ENCODE measurements around the gene STAC3. TPM values are rescaled to one million over a fixed set of nuclear protein-coding genes. Genes with fewer than 3 reads are reported as not detected.
A peak's percentile ranks its signal among the peaks of the same experiment; 100 is the strongest.

STAC3 gene
- total RNA-seq, 1 donor from 2014 or later: 5.1 TPM

GRCh38 chr12:57196439-57196838 lies 54.5 kb downstream of the STAC3 start:
- no peaks in the 10 kb centered on the region for H3K4me1 Mint-ChIP-seq
- Histone ChIP-seq H3K27ac (no peak overlapping the region), H3K27me3 (no peaks in the 10 kb centered on the region), H3K4me1 (no peaks in the 10 kb centered on the region), H3K4me2 (no peak overlapping the region), H3K9me3 (ENCODE audit: low read depth) (no peaks in the 10 kb centered on the region), H3K4me3 (no peak overlapping the region), H3K36me3 (no peaks in the 10 kb centered on the region), H3F3A (ENCODE audit: low read depth) (no peaks in the 10 kb centered on the region), H2AFZ (replicated peaks) (no peak overlapping the region), H3K9ac (no peak overlapping the region), H4K20me1 (ENCODE audit: low read depth) (no peaks in the 10 kb centered on the region), H3K79me2 (ENCODE audit: low read depth) (no peaks in the 10 kb centered on the region)
- H3K27me3 Mint-ChIP-seq (ENCODE audit: insufficient read depth, low read depth): peaks cover 8% of the 10 kb centered on the region
- H3K4me3 Mint-ChIP-seq: peak overlapping the region; percentile 12
- no peak for DNase-seq (ENCODE audit: low spot score)
- no peaks in the 10 kb centered on the region for H3K9me3 Mint-ChIP-seq
- H3K27ac Mint-ChIP-seq: no peak overlapping the region
- peaks cover 30% of the 10 kb centered on the region for H3K36me3 Mint-ChIP-seq
- no peak for TF ChIP-seq EZH2phosphoT487 (IDR thresholded peaks at IDR 0.05)
- no peak for TF ChIP-seq CTCF (IDR thresholded peaks at IDR 0.05)
- no peak for TF ChIP-seq EZH2 (IDR thresholded peaks at IDR 0.05)

- Histone ChIP-seq H3F3A (ENCODE audit: low read depth) (no peaks in the 10 kb centered on the region), H2AFZ (replicated peaks) (no peak overlapping the region), H3K4me2 (no peak overlapping the region), H3K27ac (no peak overlapping the region), H3K27me3 (no peaks in the 10 kb centered on the region), H3K4me3 (no peak overlapping the region), H3K79me2 (ENCODE audit: low read depth) (no peaks in the 10 kb centered on the region), H4K20me1 (ENCODE audit: low read depth) (no peaks in the 10 kb centered on the region), H3K36me3 (no peaks in the 10 kb centered on the region), H3K9ac (no peak overlapping the region), H3K4me1 (no peaks in the 10 kb centered on the region), H3K9me3 (ENCODE audit: low read depth) (no peaks in the 10 kb centered on the region)
- Mint-ChIP-seq H3K27me3 (ENCODE audit: insufficient read depth, low read depth) (peaks cover 6% of the 10 kb centered on the region), H3K36me3 (peaks cover 26% of the 10 kb centered on the region), H3K4me3 (peak overlapping the region; percentile 12), H3K9me3 (no peaks in the 10 kb centered on the region), H3K27ac (no peak overlapping the region), H3K4me1 (no peaks in the 10 kb centered on the region)
- DNase-seq (ENCODE audit: low spot score): no peak
- no peak for TF ChIP-seq EZH2 (IDR thresholded peaks at IDR 0.05)
- no peak for TF ChIP-seq EZH2phosphoT487 (IDR thresholded peaks at IDR 0.05)
- TF ChIP-seq CTCF (IDR thresholded peaks at IDR 0.05): no peak
Measured at GRCh38 chr12:57195611-57196371, 55.2 kb downstream of the STAC3 start.

GRCh38 chr12:57195186-57195585 lies 55.8 kb downstream of the STAC3 start:
- Histone ChIP-seq H3K9me3 (ENCODE audit: low read depth) (no peaks in the 10 kb centered on the region), H3K27ac (no peak overlapping the region), H3K36me3 (no peaks in the 10 kb centered on the region), H3K4me2 (no peak overlapping the region), H3K4me1 (no peaks in the 10 kb centered on the region), H2AFZ (replicated peaks) (no peak overlapping the region), H3K79me2 (ENCODE audit: low read depth) (no peaks in the 10 kb centered on the region), H3K27me3 (no peaks in the 10 kb centered on the region), H3K9ac (no peak overlapping the region), H3K4me3 (no peak overlapping the region), H3F3A (ENCODE audit: low read depth) (no peaks in the 10 kb centered on the region), H4K20me1 (ENCODE audit: low read depth) (no peaks in the 10 kb centered on the region)
- Mint-ChIP-seq H3K4me3 (no peak overlapping the region), H3K27ac (no peak overlapping the region), H3K36me3 (peaks cover 26% of the 10 kb centered on the region), H3K9me3 (no peaks in the 10 kb centered on the region), H3K27me3 (ENCODE audit: insufficient read depth, low read depth) (peaks cover 6% of the 10 kb centered on the region), H3K4me1 (no peaks in the 10 kb centered on the region)
- TF ChIP-seq EZH2 (IDR thresholded peaks at IDR 0.05) (no peak), EZH2phosphoT487 (IDR thresholded peaks at IDR 0.05) (no peak), CTCF (IDR thresholded peaks at IDR 0.05) (no peak)
- DNase-seq (ENCODE audit: low spot score): no peak

All from neural progenitor cell (in vitro differentiated cells).